CD4-positive, alpha-beta T cell treated with Interleukin-15 for 4 hours (primary cell): Measurements from ENCODE around the gene NT5C2.
A peak's percentile ranks its signal among the peaks of the same experiment; 100 is the strongest.

Source experiments
- DNase-seq: peaks from one replicate; pipeline ENCODE4 v3.0.0-alpha.2; 2020; ENCODE audit warnings: low spot score

Gene NT5C2

GRCh38 chr10:103058034-103058433, 135.0 kb downstream of the NT5C2 start:
- DNase-seq, result no peak

GRCh38 chr10:103055105-103055504, 138.0 kb downstream of the NT5C2 start:
- no peak for DNase-seq

- DNase-seq, result no peak
Measured at GRCh38 chr10:103054621-103055020, 138.5 kb downstream of the NT5C2 start.

DNA sequence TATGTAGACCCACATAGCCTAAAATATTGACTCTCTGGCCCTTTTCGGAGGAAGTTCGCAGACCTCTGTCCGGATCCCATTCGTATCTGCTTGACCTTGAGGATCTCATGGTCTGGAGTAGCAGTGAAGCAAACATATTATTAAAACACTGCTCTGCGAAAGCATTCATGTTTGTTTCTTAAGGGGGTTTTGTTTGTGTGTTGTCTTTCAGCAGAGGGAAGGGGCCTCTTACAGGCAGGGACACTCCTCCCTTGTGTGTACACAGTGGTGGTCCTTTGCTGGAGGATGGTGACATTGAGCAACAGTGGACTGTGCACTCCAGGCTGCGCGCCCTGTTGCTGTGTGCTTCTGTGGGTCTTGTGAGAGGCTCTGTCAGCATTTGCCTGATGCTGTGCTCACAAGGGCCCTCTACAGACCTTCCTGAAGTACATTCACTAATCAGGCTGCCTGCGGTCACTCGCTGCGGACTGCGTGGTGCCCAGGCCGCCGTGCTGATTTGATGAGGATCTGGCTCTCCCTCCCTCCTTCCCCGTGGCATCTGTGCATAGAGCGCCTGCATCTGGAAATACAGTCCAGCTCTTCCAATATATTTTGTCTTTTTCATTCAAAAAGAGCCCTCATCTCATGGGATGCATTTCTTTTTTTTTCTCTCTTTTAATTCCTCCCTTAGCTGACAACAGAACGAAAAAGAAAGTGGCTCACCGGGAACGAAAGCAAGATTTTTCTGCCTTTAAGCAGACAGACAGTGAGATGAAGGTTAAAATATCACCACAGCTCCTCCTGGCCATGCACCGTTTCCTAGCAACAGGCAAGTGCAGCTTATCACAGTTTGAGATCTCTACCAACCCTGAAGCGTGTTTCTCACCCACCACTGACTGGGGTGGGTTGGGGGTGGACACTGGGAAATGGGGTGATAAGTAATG, 139.2 kb downstream of the NT5C2 start:
- DNase-seq, result peak; percentile 69

- no peak for DNase-seq
Measured at GRCh38 chr10:103049237-103049636, 143.8 kb downstream of the NT5C2 start.

GRCh38 chr10:103047381-103047780, 145.7 kb downstream of the NT5C2 start:
- DNase-seq, result no peak

DNA sequence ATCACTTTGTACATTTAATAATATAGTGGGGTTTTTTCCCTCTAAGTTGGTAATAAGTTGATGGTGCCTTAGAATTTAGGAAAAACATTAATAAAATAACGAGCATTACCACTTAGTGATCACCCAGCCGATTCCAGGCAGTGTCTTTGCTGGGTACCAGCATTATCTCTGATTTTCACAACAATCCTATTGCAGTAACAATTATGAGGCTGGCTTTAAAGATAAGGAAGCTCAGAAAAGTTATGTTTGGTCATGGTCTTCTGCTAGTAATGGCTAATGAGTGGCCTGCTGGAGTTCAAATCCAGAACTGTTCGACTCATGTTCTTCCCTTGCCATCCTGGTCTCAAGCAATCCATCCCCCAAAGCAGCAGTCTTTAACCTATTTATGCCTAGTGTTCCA, 147.1 kb downstream of the NT5C2 start:
- DNase-seq, result no peak

DNA sequence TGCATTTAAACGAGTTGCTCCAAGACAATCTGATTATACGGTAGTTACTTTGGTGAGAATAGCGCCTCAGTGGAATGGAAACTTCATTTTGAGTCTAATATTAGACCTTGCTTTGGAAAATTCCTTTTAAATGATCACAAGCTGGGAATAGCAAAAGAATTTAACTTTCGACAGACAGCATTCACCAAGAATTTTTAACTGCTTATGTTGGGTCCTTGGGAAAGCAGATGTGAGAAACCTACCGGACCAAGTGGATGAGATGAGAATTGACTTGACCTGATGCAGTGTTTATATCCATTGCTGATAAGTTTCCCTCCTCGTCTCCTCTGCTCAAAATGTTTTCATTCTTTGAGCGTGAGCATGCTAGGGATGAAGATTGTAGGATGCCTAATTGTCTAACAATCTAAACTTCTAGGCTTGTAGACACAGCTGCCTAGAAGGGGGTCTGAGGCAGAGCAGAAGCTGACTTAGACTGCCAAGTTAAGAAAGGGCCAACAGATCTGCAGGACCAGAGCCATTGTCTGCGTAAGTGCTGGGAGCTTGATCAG, 148.1 kb downstream of the NT5C2 start:
- no peak for DNase-seq

DNA sequence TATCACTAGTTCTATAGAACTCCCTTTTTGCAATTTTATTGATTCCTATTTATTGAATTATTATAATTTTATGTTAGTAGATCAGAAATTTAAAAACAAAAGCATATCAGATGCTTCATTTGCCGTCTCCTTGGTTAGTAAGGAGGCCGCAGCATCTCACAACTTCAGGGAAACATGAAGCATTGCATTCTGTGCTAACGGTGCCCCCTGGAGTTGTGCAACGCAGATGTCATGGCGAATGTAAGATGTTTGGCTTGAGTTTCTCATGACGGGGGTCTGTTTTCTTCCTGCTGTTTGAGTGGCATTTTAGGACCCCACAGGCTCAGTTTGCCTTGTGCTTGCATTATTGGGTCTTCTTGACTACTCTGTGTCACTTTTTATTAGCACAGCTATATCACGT, 150.2 kb downstream of the NT5C2 start:
- DNase-seq, result no peak

- DNase-seq, result no peak
Measured at GRCh38 chr10:103042129-103042528, 150.9 kb downstream of the NT5C2 start.

DNA sequence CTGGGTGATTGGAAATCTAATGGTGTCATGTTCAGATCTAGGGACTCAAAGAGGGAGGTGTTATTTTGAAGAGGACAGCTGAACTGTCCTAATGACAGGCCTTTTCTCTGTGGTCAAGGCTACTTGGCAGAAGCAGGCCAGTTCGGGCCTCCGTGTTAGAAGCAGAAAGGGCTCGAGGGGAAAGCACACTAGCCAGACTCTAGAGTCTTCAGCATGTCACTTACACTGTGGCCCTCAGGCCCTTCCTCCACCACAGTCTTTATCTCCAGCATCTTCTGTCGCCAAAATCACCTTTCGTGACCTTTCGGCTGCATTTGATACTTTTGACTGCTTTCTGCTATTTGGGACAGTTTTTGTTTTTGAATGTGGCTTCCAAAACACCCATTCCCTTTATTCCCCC, 151.7 kb downstream of the NT5C2 start:
- no peak for DNase-seq

DNA sequence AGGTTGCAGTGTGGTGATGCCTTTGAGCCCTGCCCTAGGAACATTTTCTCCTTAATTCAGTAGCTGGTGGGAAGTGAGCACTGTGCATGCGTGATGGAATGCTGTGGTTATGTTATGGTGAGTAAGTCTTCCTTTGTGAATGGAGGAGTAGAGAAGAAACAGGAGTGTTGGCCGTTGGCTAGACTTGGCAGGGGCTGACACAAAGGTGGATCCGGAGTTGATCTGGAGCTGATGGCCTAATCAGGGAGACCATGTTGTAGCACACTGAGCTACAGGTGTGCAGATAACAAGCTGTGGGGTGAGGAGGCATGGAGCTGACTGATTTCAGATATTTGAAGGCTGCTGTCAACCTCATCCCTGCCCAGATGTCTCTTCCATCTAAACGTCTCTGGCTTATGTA, 152.7 kb downstream of the NT5C2 start:
- no peak for DNase-seq

- DNase-seq, result no peak
Measured at GRCh38 chr10:103038570-103038969, 154.5 kb downstream of the NT5C2 start.
